Glutamatergic neuron (in vitro differentiated cells): ENCODE results near the gene MAP3K7. TPM values are rescaled to one million over a fixed set of nuclear protein-coding genes. Genes with fewer than 3 reads are reported as not detected.
A peak's percentile ranks its signal among the peaks of the same experiment; 100 is the strongest.

Source experiments
- DNase-seq: peaks from one replicate; pipeline ENCODE4 v3.0.0; 2022
- H3K27ac Mint-ChIP-seq: one replicate; pipeline ENCODE4 v1.8.0; 2020; ENCODE audit warnings: mild to moderate bottlenecking, mixed read lengths, inconsistent platforms; ENCODE audit not compliant: unreplicated experiment
- H3K27me3 Mint-ChIP-seq: one replicate; pipeline ENCODE4 v1.8.0; 2020; ENCODE audit warnings: mild to moderate bottlenecking, moderate library complexity, mixed read lengths, inconsistent platforms; ENCODE audit not compliant: unreplicated experiment
- H3K36me3 Mint-ChIP-seq: one replicate; pipeline ENCODE4 v1.8.0; 2020; ENCODE audit warnings: mild to moderate bottlenecking, mixed read lengths, inconsistent platforms; ENCODE audit not compliant: unreplicated experiment
- H3K4me1 Mint-ChIP-seq: one replicate; pipeline ENCODE4 v1.8.0; 2020; ENCODE audit warnings: mild to moderate bottlenecking, low read depth, mixed read lengths, inconsistent platforms; ENCODE audit not compliant: unreplicated experiment
- H3K4me3 Mint-ChIP-seq: one replicate; pipeline ENCODE4 v1.8.0; 2020; ENCODE audit warnings: mild to moderate bottlenecking, mixed read lengths, inconsistent platforms; ENCODE audit not compliant: unreplicated experiment
- H3K9me3 Mint-ChIP-seq: one replicate; pipeline ENCODE4 v1.8.0; 2020; ENCODE audit warnings: mild to moderate bottlenecking, moderate library complexity, mixed read lengths, inconsistent platforms; ENCODE audit not compliant: unreplicated experiment
- total RNA-seq: library from RNA; stranded (reverse); fragmentation: NEBNext Ultra II Directional; extraction: Animal tissue kit (Norgen Biotek cat#: 25700); gene quantifications from one replicate; pipeline ENCODE4 v1.2.1, GENCODE V29; 2021; ENCODE audit not compliant: unreplicated experiment
- TF ChIP-seq, protein P1 (sequence below): fragments of 200-600 bp; sonication (generic); IDR thresholded peaks from one replicate; pipeline ENCODE4 v1.5.0; 2021; ENCODE audit not compliant: partially characterized antibody, unreplicated experiment

Gene MAP3K7
- total RNA-seq, 1 donor from 2014 or later, result 39.4 TPM

DNA sequence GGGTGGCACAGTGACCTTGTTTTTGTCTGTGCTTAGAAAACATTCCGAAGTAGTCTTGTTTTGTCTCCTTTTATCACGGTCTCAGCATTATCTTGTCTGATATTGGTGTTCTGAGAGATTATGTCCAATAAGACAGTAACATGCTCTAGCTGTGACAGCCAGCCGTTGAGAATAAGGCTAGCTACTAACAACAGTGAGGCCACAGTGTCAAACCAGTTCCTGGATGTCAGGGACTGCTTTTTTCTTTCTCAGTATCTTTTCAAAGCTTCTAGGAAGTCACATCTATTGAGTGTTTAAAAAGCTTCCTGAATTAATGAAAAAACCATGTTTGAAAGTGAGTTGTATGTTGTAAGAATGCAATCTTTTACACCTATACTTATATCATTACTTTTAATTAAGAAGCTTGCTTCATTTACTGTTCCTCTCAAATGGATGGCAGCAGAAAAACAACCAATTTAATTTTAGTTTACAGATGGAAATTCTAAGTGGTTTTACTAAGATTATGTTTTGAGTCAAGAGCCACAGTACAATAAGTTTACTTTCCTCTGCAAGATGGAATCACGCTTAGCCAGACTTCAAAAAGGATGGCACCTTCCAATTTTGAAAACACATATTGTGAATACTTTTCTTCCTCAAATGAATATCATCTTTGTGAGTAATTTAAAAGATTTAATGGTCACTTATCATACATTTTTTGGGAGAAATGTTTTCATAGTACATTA lies 53.1 kb downstream of the MAP3K7 start:
- Mint-ChIP-seq H3K36me3 (no peaks in the 10 kb centered on the region), H3K9me3 (no peaks in the 10 kb centered on the region), H3K4me1 (peaks cover 22% of the 10 kb centered on the region)

DNA sequence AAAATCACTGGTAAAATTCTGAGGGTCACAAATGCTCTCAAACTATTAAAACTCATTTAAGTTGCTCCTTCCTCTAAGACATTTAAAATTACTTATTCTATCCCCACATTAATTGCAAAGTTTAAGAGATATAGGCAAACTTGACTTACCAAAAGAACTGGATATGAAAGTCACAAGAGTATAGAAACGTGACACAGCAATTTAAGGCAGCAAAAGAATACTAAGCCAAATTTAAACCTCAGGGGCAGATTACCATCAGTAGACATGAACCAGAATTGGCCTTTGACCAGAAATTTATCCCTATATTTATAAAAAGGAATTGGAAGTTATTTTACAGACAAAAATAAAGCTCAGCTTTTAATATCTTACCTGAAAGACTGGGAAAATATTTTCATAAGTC lies 56.0 kb downstream of the MAP3K7 start:
- no peak overlapping the region for H3K27ac Mint-ChIP-seq
- H3K4me3 Mint-ChIP-seq, result no peak overlapping the region
- H3K4me1 Mint-ChIP-seq, result peaks cover 6% of the 10 kb centered on the region
- H3K9me3 Mint-ChIP-seq, result no peaks in the 10 kb centered on the region
- TF ChIP-seq, protein P1, sequence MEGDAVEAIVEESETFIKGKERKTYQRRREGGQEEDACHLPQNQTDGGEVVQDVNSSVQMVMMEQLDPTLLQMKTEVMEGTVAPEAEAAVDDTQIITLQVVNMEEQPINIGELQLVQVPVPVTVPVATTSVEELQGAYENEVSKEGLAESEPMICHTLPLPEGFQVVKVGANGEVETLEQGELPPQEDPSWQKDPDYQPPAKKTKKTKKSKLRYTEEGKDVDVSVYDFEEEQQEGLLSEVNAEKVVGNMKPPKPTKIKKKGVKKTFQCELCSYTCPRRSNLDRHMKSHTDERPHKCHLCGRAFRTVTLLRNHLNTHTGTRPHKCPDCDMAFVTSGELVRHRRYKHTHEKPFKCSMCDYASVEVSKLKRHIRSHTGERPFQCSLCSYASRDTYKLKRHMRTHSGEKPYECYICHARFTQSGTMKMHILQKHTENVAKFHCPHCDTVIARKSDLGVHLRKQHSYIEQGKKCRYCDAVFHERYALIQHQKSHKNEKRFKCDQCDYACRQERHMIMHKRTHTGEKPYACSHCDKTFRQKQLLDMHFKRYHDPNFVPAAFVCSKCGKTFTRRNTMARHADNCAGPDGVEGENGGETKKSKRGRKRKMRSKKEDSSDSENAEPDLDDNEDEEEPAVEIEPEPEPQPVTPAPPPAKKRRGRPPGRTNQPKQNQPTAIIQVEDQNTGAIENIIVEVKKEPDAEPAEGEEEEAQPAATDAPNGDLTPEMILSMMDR, result no peak
- H3K36me3 Mint-ChIP-seq, result no peaks in the 10 kb centered on the region
- no peak for DNase-seq
- H3K27me3 Mint-ChIP-seq, result no peaks in the 10 kb centered on the region

More for the DNA sequence above, 53.1 kb downstream of the MAP3K7 start:
- Mint-ChIP-seq H3K27ac (peak overlapping the region; percentile 5), H3K27me3 (no peaks in the 10 kb centered on the region), H3K4me3 (no peak overlapping the region)
- DNase-seq, result no peak
- TF ChIP-seq, protein P1, result no peak

DNA sequence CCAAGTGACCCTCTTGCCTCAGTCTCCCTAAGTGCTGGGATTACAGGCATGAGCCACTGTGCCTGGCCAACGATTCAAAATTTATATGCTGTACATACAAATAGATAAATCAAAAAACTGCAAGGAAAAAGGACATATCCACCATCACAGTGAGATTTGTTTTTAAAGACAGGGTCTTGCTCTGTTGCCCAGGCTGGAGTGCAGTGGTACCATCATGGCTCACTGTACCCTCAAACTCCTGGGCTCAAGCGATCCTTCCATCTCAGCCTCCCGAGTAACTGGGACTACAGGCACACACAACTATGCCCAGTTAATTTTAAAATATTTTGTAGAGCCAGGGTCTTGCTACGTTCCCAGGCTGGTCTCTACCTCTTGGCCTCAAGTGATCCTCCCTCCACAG lies 61.5 kb downstream of the MAP3K7 start:
- Mint-ChIP-seq H3K4me1 (no peaks in the 10 kb centered on the region), H3K36me3 (no peaks in the 10 kb centered on the region), H3K27ac (no peak overlapping the region), H3K4me3 (no peak overlapping the region), H3K27me3 (no peaks in the 10 kb centered on the region), H3K9me3 (no peaks in the 10 kb centered on the region)
- DNase-seq, result no peak
- TF ChIP-seq, protein P1, result no peak

DNA sequence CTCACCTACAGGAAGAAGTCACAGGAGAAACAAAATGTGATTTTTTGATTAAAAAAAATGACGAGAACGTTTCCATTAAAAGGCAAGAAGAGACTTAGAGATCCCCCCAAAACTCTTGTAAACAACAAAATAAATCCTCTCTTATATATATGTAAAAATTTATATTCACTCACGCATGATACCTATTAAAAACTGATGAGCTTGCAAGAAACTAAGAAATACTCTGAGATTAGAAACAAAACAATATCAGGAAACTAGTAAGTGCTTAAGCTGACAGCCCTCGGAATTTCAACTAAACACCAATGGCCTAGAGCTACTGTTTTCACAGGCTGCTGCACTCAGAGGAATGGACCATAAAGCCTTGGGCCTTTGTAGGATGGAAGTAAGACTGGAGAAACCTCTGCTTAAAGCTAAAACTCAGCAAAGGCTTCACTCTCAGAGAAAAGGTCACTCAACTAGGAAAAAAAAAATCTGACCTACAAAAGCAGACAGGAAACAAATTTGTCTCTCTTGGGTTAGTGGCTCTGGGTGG lies 63.0 kb downstream of the MAP3K7 start:
- Mint-ChIP-seq H3K4me1 (no peaks in the 10 kb centered on the region), H3K36me3 (no peaks in the 10 kb centered on the region), H3K4me3 (no peak overlapping the region), H3K27me3 (no peaks in the 10 kb centered on the region), H3K27ac (no peak overlapping the region), H3K9me3 (no peaks in the 10 kb centered on the region)
- no peak for DNase-seq
- TF ChIP-seq, protein P1, result no peak

DNA sequence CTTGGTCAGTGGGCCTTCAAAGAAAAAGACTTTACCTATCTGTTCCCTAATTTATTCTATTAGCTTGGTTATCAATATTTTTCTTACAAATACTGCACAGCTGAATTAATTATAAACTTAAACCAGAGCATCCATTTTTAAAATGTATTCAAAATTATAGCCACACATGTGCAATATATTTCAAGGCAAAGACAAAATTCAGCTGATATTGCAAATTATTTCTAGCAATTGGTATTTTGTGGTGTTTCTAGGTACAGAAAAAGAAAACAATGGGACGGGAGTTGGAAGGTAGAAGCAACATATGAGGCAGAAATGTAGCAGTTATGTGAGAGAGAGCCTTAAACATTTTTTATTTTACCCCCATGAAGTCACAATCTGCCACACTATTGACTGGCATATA lies 64.9 kb downstream of the MAP3K7 start:
- Mint-ChIP-seq H3K27me3 (no peaks in the 10 kb centered on the region), H3K9me3 (no peaks in the 10 kb centered on the region), H3K4me1 (no peaks in the 10 kb centered on the region), H3K27ac (no peak overlapping the region), H3K4me3 (no peak overlapping the region), H3K36me3 (no peaks in the 10 kb centered on the region)
- TF ChIP-seq, protein P1, result no peak
- DNase-seq, result no peak
